GM21723 (cell line): ENCODE measurements around the gene THSD7B.
"Not testable (repeated sequence)": the region's sequence is repeated elsewhere in the genome, so short reads cannot be mapped to it uniquely, and the experiment has no call there.

ENCODE experiments used
- ATAC-seq: cut with Tn5 transposase; IDR thresholded peaks from one replicate; pipeline ENCODE4 v1.9.1; 2021; ENCODE audit warnings: mild to moderate bottlenecking, moderate library complexity; ENCODE audit not compliant: unreplicated experiment

The THSD7B gene

DNA sequence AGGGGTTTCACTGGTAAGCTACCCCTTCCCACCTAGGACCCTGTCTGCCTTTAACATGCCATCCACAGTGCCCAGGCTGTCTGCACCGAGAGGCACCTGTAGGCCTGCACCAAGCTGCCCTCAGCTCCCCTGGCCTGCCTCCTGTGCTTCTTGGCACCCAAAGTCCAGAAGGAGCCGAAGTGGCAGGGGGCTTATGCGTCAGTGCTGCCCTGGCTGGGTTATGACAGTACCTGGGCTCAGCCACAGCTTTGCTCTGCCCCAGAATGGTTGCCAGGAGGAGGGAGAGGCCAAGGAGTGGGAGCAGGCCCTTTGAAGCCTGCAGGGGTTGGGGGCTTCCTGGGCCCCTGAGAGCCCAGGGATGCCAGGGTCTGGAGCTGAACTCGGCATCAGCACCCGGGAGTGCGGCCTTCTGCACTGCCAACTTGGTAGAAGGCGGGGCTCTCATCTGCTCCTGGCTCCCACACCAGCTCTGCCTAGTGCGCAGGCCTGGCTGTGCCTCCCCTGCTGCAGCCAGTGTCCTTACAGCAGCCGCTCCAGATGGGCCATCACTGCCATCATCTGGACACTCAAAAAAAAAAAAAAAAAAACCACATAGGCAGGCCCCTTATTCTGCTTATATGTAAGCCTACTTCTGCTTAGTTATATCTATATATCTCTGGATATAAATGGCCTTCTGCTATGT, 155.4 kb downstream of the THSD7B start:
- no peak for ATAC-seq

DNA sequence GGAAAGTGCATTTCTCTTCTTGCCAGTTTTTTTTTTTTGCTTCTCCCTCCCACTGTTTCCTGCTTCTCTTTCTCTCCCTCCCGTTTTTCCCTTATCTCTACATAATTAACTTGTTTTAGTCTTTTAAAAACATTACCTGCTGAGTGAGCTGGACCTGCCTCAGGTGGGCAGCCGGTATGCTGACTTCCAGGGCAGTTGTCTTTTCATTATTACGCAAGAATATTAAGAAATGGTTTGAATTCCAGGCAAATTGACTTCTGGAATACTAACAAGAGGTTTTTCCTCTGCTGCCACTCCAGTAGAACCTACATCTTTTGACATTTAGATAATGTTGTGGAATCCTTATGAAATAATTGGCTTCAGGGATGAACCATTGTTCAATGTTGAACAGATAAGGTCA, 161.8 kb downstream of the THSD7B start:
- no peak for ATAC-seq

DNA sequence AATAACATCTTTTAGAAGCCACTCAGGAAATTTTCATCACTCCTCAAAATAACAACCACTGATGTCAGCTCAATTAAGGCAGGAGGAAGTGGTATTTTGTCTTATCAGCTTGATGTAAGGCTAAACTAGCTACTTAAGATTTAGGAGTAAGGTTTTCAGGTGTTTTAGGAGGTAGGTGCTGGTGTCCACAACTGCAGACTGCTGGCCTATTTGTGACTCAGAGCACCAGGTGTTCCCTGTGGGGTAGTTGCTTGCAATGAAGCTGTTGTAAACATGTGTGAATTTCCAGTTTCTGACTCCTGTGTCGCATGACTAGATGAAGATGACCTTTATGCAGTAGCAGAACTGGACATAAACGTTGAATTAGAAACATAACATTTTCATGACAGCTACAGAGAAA, 164.2 kb downstream of the THSD7B start:
- ATAC-seq: no peak

DNA sequence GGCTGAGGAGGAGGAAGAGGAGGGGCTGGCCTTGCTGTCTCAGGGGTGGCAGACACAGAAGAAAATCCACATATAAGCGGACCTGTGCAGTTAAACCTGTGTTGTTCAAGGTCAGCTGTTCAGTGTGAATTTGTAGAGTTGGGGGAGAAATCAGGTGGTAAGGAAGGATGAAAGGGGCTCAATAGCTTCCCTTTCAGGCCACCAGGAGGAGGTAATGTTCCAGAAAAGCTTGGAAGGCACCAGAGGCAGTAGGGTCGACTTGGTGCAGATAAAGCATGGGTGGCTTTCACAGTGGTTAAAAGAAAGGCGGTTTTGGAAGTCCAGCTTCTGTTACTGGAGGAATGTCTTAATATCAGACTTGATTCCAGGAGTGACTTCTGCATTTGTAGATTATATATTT, 167.4 kb downstream of the THSD7B start:
- no peak for ATAC-seq

DNA sequence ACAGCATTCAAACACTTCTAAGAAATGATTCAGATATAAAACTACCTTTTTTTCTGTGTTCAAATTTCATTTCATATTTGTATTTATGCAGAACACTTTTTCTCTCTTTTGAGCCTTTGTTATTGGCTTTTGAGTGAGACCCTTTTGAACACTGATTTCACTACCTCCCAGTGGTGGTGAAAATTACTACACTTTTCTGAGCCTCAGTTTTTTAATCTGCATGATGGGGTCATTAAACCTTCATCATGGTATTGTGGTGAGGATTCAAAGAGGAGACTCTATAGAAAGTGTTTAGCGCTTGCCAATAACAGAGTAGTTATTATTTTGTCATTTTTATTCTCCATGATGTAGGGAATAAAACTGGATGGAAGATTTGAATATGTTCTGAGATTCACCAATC, 169.8 kb downstream of the THSD7B start:
- no peak for ATAC-seq

DNA sequence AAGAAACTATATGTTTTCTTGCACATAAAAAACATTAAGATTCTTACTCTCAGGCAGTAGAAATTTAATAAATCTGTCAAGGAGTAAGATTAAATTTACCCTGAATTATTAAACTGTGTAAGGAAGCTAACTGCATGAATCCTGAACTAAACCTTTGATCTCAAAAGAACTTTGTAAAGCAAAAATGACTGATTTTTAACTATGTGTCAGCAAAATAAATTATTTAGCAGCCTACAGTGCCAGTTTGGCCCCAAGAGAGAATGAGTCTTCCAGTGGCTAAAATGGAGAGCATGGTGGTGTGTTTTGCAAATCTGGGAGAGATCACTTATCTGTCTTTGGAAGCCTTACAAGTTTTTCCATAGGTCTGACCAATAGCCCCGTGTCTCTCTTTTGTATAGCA, 190.7 kb downstream of the THSD7B start:
- no peak for ATAC-seq

DNA sequence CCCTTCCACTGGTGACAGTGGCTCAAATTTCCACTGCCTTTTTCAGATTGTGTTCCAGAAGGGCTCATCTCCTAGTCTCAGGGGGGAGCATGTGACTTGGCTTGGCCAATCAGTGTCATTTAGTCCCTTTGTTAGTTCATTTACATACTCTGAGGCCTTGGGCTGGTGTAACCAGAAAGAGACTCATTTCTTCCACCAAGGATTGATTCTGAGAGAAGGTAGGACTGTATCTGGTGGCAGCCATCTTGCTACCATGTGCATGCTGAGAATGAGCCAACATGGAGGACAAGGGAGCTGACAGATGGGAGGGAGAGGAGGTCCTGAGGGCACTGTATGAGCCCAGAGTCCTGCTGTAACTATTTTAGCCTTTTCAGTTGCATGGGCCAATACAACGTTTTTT, 191.7 kb downstream of the THSD7B start:
- no peak for ATAC-seq

DNA sequence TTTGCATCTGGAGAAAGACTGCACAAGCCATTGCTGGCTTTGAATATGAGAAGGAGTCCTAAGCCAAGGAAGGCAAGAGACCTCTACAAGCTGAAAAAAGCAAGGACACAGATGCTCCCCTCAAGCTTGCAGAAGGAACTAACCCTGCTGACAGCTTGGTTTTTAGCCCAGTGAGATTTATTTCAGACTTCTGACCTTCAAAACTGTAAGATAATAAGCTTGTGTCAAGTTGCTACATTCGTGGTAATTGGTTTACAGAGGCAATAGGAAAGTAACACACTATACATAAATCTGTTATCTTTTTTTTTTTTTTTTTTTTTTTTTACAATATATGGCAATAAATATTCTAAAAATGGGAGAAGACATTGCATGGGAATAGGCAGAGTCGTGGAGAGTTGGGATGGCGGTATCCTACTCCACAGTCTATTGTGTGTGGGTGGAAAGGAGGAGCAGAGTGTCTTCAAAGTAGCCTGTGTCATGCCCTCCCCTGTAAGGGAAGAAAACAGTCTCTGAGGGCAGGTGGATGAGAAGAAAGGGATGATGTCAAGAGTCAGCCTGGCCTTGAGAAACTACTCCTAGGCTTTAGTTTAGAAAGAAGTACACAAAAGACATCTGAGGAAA, 196.9 kb downstream of the THSD7B start:
- ATAC-seq: no peak

DNA sequence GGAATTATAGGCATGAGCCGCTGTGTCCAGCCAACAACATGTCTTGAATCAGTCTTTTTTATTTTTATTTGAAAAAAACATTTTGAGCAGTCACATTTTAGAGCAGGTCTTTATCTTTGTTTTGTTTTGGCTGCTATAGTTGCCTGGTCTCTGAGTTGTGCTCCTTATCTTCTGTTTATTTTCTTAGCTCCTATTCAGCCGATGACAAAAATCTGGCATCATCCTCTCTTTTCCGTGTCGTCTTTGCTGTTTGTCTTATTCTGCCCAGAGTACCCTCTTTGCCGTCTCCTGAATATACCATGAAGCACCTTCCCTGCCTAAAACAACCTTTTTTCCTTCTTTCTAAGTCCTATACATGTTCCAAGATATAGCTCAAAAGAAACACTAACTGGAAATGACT, 201.1 kb downstream of the THSD7B start:
- no peak for ATAC-seq

DNA sequence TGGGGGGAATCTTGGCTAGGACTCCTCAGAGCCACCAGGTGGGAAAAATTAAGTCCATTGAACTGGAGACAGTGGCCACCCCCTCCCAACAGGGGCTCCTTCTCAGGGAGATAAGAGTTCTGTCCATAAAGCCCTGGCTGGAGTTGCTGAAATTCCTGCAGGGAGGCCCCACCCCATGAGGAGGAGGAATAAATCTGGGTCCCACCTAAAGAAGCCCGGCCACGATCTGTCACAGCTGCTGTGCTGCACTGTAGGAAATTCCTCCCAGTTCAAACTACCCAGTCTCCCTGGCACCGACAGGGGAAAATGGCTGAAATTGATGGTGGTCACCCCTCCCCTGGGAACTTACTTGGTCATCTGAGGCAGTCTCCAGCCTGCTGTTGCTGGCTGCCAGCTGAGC, 215.0 kb downstream of the THSD7B start:
- ATAC-seq: no peak

DNA sequence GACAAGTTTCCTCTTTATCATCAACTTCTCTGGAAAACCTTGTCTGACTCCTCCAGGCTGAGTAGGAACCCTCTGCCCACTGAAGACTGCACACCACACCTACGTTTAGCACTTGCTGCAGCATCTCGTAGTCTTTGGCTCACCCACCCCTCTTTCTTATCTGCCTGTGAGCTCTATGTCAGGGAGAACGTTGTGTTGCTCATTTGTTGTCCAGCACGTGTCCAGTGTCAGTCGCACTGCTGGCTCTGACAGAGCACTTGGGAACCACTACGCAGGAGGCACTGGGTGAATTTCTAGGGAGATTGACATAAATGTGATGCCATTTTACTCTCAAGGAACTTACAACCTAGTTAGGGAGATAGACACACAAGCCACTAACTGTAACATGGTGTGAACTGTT, 216.3 kb downstream of the THSD7B start:
- not testable (repeated sequence) for ATAC-seq

DNA sequence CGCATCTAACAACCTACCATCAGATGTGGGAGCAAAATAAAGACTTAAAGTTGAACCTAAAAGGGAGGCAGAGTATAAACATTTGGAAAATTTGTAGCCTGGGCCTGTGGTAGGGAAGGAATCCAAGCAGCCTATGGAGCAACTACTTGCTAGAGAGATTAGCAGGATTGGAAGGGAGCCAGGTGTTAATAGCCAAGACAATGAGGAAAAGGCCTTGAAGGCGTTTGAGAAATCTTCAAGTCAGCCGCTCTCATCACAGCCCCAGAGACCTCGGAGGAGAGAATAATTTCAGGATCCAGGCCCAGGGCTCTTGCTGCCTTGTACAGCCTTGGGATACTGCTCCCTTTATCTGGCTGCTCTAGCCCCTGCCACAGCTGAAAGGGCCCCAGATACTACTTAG, 219.7 kb downstream of the THSD7B start:
- no peak for ATAC-seq

DNA sequence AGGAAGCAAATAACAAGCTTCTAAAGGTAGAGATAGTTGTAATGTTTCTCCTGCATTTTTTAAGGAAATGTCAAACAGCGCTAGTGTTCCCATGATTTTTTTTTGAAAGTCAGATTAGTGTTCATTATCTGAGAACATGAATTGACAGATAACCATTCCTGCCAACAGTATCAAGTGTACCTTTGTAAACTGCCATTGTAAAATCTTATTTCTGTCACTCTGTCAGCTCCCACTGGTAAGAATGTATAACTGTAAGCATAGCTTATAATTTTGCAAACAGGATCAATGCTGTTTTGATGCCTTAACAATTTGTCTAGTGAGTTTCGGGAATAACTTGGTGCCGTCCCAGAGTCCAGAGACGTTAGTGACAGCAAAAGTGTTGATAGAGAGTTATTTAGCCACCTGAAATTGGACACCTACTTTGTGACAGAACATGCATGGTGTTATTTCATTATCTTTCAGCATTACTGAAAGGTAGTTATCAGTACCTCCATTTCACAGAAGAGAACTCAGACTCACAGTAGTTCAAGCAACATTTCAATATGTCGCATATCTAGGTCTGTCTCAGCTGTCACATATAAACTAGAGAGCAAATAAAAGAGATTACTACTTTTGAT, 221.4 kb downstream of the THSD7B start:
- no peak for ATAC-seq

DNA sequence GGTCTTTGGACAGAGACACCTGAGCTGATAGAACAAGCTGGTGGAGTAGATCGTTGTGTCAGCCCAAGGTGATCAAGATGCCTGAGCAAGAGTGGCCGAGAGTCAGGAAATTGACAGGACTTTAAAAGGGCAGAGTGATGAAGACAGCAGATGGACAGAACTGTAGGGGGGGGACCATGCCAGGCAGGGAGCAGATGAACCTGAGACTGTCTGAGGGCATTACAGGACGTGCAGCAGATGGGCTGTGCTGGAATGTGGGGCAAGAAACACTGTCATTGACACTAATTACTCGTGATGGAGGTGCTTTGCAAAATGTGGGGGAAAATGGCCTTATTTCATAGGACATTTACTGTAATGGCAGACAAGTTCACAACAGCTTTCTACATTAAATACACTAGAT, 225.0 kb downstream of the THSD7B start:
- no peak for ATAC-seq

DNA sequence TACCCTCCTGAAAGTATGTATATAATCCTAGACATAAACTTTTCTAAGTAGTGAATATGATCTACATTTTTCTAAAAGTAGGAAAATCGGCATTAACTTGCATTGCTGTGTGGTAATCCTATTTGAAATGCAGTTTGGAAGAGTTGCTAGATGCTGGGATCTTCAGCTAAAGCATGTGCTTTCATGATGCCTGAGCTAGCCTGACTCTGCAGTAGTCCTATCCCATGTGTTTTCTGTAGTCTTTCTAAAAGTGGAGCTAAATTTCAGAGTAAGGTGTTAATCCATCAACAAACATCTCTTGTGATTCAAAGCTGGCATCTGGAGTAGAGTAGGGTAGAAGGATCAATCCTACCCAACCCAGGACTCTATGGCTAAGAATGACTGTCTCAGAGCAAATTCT, 229.4 kb downstream of the THSD7B start:
- no peak for ATAC-seq

DNA sequence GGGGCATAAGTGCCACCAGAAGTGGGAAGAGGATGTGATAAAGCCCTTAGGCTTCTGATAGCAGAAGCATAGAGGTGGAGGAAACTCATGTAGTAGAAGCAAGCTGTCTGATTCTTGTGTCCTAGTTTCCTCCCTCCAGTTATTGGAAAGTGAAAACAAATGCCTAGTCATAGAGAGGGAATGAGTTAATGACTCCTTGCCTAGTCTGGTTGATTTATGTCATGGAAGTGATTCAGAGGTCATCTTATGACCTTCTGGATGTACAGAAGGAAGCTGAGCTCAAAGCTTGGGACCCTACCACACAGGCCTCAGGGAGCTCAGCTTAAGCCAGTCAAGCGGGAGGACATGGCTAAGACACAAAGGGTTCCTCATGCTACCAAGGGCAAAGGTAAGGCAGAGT, 232.2 kb downstream of the THSD7B start:
- ATAC-seq: no peak

DNA sequence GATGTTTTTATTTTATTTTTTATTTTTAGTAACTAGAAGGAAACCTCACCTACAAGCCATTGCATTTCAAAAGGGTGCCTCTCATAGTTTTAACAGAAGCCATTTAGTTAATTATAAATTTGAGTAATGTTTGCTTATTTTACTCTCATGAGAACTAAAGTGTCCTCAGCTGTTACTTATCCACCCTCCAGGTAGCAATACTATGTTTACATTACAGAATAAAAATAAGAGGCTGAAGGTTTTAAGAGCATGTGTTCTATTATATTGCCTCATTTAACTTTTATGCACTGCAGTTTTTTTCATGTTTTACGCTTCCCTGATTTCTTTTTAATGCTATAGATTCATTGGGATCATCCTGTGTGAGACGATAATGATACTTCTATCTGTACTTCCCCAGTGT, 235.5 kb downstream of the THSD7B start:
- ATAC-seq: no peak

DNA sequence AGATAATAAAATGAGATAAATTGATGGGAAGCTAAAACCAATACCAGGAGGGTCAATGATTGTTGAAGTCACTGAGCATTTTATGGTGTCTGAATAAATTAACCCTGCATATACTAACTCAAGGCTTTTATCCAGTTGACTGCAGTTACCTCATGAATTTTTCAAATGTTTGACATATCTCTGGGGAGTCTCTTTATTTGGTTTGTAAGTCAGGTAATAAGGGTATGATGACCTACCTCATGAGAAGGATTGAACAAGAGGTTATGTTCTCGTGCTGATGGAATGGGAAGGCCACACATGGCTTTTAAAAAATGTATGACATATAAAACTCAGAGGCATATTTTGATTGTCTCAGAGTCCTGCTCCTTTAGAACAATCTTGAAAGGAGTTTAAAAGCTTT, 237.6 kb downstream of the THSD7B start:
- ATAC-seq: no peak

DNA sequence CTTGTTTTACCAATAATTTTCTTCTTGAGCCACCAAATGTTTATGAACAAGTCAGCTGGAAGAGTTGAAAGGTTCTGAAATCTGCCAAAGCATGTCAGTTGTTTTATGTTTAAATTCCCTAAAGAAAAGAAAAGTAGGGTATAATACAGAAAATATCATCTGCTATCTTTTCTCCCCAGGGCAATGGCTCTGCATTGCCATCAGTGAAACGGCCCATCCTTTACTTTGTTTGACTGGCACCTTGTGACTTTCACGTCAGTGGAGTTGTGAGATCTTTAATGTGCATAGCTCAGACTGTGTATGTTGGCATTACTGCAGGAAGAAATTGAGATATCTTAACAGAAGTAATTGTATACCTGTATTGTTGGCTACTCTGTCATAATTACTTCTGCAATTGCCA, 239.9 kb downstream of the THSD7B start:
- no peak for ATAC-seq

DNA sequence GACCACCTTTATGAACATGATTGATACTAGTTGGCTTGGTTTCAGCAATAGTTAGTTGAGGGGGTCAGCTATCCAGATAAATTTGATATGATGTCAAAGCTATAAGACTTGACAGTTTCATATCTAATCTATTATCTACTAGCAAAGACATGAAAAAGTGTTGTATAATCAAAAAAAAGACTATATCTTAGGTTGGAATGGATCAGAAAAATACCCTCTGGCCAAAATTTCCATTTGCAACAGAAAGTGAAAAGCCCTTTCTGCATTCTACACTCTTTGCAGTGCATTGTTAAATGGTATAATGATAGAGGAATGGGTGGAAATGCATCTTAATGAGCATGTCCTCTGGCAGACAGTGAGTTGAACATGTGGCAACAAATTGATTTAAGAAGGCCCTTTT, 242.6 kb downstream of the THSD7B start:
- no peak for ATAC-seq

DNA sequence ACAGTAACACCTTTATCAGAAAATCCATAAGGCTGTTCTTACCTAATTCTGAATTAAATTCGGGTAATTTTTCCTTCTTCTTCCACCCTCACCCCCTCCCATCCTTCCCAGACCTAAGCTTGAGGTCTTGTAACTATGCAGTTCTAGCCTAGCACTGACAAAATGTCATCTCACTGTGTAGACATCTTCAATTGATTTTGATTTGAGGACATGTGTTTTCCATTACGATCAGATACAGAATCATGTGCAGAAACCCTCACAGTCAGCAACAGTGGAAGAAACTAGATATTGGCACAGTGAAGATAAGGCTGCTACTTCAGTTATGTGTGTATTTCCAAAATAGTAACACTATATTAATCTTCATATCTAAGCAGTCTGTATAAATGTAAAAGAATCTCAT, 244.6 kb downstream of the THSD7B start:
- no peak for ATAC-seq

DNA sequence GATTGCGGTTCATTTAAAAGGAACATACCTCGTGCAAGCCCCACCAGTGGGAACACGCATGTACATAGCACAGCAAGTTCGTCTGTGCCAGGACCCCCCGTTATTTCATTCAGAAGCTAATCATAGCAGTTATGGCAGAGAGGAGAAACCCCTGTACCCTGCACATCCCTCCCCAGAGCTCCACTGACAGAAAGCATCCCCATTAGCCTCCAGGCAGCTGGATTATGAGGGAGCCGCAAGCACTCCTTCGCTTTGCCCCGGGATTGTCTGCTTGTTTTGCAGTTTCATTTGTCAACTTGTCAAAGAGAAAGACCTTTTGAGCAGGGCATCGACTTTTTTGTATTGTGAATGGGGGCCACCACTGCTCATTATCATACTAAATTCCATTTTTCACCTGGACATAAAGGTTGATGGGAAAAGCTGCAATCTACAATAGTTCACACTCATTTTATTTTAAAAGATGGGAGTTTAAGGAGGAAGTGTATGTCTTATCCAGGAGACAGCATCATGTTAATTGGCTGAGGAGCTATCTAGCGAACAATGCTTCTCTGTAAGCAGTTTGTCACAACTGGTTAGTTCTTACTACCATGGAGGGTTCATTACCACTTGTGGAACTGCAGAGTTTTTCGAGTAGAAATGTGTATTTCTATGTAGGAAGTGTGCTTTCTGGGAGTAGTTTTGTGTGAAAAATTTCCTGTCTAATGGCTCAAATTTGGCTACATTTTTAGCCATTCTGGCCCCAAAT, 255.3 kb downstream of the THSD7B start:
- no peak for ATAC-seq
